Neural cell (in vitro differentiated cells): ENCODE measurements around the gene NDRG2.

ENCODE experiments used
- EP300 ChIP-seq: fragments of 450-650 bp; conservative IDR thresholded peaks from 2 replicates; pipeline ENCODE4 v1.6.1; 2014; ENCODE audit warnings: antibody characterized with exemption, mild to moderate bottlenecking, moderate library complexity; ENCODE audit not compliant: poor library complexity, severe bottlenecking
- POLR2AphosphoS5 ChIP-seq: IDR thresholded peaks from 2 replicates; pipeline ENCODE4 v1.6.1; 2012
- SMC3 ChIP-seq: fragments of 450-650 bp; conservative IDR thresholded peaks from 2 replicates; pipeline ENCODE4 v1.6.1; 2014; ENCODE audit warnings: antibody characterized with exemption, mild to moderate bottlenecking, moderate library complexity; ENCODE audit not compliant: poor library complexity
- TF ChIP-seq, protein P1 (sequence below): fragments of 450-650 bp; IDR thresholded peaks from 2 replicates; pipeline ENCODE4 v1.5.1; 2014; ENCODE audit warnings: antibody characterized with exemption, mild to moderate bottlenecking, moderate library complexity; ENCODE audit not compliant: poor library complexity, severe bottlenecking
- TF ChIP-seq, protein P2 (sequence below): IDR thresholded peaks from 2 replicates; pipeline ENCODE4 v1.6.1; 2012; ENCODE audit warnings: borderline replicate concordance

DNA sequence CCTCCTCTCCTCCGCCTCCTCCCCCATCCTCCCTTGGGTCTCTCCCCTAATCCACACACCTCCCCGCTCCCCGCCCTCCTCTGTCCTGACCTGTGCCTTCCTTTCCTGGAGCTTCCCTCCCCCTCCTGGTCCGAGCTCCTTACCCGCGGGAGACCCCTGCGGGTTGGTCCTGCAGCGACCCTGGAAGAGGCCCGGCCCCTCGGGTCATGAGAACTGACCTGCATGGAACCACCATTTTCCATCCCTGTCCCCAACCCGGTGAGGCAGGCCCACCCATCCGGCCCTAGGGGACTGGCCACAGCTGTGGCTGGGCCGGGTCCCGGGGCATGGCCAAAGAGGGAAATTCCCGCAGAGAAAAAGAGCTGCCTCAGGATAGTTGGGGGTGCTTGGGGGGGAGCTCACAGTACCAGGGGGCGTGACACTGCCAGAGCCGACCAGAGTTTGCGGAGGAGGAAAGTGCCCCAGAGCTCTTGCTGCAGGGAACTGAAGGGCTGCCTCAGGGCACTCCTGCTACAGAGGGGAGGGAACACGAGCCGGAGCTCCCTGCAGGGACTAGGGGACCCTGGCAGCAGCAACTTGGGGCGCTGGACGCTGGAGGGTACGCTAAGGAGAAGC is 45.9 kb upstream of the NDRG2 start:
- TF ChIP-seq EP300 (no peak), POLR2AphosphoS5 (no peak), SMC3 (no peak)
- TF ChIP-seq, protein P1, sequence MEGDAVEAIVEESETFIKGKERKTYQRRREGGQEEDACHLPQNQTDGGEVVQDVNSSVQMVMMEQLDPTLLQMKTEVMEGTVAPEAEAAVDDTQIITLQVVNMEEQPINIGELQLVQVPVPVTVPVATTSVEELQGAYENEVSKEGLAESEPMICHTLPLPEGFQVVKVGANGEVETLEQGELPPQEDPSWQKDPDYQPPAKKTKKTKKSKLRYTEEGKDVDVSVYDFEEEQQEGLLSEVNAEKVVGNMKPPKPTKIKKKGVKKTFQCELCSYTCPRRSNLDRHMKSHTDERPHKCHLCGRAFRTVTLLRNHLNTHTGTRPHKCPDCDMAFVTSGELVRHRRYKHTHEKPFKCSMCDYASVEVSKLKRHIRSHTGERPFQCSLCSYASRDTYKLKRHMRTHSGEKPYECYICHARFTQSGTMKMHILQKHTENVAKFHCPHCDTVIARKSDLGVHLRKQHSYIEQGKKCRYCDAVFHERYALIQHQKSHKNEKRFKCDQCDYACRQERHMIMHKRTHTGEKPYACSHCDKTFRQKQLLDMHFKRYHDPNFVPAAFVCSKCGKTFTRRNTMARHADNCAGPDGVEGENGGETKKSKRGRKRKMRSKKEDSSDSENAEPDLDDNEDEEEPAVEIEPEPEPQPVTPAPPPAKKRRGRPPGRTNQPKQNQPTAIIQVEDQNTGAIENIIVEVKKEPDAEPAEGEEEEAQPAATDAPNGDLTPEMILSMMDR: peak; percentile 28
- TF ChIP-seq, protein P2, sequence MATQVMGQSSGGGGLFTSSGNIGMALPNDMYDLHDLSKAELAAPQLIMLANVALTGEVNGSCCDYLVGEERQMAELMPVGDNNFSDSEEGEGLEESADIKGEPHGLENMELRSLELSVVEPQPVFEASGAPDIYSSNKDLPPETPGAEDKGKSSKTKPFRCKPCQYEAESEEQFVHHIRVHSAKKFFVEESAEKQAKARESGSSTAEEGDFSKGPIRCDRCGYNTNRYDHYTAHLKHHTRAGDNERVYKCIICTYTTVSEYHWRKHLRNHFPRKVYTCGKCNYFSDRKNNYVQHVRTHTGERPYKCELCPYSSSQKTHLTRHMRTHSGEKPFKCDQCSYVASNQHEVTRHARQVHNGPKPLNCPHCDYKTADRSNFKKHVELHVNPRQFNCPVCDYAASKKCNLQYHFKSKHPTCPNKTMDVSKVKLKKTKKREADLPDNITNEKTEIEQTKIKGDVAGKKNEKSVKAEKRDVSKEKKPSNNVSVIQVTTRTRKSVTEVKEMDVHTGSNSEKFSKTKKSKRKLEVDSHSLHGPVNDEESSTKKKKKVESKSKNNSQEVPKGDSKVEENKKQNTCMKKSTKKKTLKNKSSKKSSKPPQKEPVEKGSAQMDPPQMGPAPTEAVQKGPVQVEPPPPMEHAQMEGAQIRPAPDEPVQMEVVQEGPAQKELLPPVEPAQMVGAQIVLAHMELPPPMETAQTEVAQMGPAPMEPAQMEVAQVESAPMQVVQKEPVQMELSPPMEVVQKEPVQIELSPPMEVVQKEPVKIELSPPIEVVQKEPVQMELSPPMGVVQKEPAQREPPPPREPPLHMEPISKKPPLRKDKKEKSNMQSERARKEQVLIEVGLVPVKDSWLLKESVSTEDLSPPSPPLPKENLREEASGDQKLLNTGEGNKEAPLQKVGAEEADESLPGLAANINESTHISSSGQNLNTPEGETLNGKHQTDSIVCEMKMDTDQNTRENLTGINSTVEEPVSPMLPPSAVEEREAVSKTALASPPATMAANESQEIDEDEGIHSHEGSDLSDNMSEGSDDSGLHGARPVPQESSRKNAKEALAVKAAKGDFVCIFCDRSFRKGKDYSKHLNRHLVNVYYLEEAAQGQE: peak; percentile 68
